Hematopoietic multipotent progenitor cell (in vitro differentiated cells): ENCODE measurements around the gene KPRP. TPM values are rescaled to one million over a fixed set of nuclear protein-coding genes. Genes with fewer than 3 reads are reported as not detected.

Experiments used
- DNase-seq, 3 donors: peaks; one replicate each; pipeline ENCODE4 v3.0.0-alpha.2; 2011 to 2015; ENCODE audit warnings: low read depth in 2 of 3, low spot score in 2 of 3
- total RNA-seq: library from RNA; depleted of rRNA; stranded (reverse); fragments of >200 nt; gene quantifications from one replicate; pipeline ENCODE4 v1.2.3, GENCODE V29; 2012

The KPRP gene, protein sequence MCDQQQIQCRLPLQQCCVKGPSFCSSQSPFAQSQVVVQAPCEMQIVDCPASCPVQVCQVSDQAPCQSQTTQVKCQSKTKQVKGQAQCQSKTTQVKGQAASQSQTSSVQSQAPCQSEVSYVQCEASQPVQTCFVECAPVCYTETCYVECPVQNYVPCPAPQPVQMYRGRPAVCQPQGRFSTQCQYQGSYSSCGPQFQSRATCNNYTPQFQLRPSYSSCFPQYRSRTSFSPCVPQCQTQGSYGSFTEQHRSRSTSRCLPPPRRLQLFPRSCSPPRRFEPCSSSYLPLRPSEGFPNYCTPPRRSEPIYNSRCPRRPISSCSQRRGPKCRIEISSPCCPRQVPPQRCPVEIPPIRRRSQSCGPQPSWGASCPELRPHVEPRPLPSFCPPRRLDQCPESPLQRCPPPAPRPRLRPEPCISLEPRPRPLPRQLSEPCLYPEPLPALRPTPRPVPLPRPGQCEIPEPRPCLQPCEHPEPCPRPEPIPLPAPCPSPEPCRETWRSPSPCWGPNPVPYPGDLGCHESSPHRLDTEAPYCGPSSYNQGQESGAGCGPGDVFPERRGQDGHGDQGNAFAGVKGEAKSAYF
- total RNA-seq: not detected

DNA sequence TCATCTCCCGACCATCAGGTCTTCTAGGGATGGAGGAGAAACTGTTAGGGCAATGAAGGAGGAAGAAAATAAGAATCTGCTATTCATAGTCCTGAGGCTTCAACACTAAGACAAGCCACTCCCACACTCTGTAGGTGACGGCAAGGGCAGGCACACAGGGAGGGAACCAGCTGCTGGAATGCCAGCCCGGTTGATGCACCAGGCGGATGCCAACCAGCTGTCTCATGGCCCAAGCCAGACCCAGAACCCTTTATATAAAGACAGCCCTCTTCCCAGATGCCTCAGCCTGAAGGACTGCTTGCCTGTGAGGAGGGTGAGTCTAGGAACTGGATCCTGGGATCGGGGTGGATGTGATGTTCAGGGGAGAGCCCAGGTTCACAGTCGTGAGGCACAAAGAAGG, at the start of gene KPRP:
KPRP (plus strand) TSS at position 279 of the 400 bp plus-strand sequence. CDS start 1,564 bp downstream, outside the sequence.
- DNase-seq: no peak

DNA sequence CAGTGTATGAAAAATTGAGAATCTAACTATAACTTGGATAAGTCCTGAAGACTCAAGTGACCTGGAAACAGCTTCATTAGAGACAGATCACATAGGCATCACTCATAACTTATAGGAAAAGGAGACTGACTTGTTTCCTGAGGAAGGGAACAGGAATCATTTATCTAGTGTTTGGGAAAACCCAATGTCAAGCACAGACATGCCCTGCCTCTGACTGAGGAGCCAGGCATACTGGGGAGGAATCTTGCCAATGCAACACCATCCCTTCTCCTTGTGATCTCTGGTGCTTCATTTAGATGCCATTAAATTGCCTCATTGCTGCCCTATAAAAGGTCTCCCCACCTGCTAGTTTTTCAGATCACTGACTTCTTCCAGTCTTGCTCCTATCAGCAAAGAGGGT, 39.6 kb upstream of the KPRP start:
- DNase-seq: no peak

DNA sequence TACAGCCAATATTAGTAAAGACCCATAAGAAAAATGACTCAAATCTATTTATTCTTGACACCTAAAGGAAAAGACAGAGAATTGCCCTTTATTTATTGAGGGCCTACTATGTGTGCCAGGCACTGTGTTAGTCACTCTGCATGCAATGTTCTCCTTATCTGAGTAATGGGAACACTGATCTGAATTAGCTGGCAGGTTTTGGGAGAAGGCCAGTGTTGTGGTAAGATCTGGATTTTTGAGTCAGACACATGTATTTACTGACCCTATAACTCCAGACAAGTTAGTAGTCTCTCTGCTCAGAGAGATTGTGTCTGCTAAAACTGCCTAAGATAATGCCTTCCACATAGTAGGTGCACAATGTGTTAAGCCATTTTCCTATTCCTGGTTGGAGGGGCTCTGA, 32.6 kb upstream of the KPRP start:
- no peak for DNase-seq

DNA sequence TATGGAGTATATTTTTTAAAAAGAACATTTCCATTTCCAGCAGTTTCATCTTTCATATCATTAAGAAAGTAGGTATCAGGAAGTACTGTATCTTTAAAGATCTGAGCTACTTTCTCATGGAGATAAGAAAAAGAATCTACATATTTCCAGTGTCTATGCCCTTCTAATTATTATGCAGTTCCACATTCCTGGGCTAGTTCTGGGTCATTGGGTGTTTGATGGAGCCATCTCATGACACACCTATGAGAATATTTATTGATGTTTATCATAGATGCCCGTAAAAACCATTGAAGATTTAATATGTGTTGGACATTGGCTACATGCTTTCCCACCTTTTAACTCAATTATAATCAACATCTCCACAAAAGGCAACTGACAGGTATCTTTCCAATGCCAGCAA, 28.8 kb upstream of the KPRP start:
- no peak for DNase-seq

DNA sequence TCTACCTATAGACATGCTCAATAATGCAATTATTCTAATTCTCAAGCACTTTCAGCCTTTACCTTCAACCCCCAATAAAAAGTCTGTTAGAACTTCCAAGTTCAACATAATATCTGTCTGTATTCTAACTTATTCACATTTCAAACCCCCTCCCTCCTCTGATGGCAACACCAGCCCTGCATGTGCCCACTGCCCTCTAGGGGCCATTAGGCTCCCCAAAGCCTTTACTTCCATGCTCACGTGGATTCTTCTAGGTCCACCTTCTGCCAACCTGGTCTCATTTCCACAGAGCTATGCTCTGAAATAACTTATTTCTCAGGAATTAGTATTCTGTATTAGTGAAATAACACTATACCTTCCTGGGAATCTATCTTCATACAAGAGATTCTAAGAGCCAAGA, 22.2 kb upstream of the KPRP start:
- DNase-seq: no peak

DNA sequence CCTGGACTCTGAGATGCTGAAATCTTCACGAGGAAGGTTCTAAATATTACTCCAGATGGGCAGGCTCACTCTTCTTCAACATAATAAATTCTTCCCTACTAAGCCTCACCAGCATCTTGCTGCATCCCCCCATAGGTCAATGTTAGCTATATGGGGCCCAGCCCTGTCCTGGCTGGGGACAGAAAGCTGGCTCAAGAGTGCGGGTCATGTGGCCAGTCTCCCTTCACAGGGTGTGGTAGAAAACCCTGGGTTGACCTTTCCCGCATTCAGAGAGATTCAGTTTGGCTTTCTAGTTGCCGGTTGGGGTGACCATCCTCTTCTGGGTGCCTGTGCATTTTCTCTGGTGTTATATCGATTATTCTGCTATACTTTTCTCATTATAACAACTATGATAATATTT, 19.8 kb upstream of the KPRP start:
- DNase-seq: no peak

DNA sequence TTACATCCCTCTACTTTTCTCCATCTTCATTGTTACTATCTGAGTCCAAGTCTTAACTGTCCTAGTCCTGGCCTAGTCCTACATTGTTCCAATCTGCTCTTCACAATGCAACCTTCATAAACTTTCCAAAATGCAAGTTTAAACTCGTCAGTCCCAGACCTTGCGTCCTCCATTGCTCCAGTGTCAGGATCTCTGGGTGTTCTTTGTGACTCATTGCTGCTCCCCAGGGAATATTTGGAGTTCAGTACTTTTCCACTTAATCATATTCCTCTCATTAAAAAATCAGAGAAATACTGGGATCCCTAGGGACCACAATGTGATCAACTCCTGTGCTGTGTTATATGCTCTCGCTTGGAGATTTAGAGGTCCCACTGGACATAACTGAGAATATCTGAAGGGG, 18.0 kb upstream of the KPRP start:
- DNase-seq: no peak

DNA sequence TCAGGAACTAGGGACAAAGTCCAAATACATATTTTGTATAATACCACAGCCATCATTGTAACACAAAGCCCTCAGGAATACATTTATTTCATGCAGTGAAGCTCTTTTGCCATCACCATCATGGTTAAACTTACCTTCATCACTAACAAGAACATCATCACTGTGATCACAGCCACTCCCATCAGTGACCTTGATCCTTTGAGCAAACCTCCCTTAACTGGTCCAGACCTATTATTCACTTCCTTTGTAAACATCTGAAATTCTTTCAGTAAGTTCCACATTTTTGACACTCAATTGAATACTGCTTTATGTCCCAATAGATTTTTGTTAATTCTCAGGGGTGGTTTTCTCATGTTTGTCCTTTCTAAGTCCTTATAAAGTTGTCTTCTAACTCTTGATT, 16.2 kb upstream of the KPRP start:
- DNase-seq: no peak

DNA sequence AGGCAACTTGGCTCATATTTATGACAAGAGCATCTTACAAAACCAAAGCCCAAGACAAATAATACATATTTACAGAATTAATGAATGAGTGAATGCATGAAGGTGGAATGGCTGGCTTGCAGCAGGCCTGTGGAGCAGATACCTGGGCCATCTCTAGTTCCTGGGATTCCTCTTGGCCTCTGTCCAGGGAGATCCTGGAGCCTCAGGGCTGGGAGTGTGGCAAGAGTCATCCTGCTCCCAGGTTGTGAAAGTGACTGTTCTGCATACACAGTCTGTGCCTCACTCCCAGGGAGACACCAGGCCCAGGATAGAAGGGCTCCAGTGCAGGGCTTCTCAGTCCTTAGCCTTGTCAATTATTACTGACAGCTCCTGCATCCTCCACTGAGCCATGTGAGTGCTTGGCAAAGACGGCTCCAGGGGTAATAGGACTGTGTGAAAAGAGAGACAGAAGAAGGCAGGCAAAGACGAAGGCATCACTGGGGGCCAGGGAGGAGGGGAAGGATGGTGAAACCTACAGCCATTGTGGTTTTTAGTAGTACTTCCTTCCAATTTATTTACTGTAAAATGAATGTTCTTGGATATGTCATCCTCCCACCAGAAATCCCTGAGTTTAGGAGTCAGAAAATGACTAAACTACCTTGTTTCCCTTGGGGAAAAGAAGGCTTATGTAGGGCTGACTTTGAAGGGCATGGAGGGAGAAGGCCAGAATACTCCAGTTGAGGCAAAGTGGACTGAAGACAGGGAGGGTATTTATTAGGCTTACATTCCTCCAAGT, 14.3 kb upstream of the KPRP start:
- no peak for DNase-seq

DNA sequence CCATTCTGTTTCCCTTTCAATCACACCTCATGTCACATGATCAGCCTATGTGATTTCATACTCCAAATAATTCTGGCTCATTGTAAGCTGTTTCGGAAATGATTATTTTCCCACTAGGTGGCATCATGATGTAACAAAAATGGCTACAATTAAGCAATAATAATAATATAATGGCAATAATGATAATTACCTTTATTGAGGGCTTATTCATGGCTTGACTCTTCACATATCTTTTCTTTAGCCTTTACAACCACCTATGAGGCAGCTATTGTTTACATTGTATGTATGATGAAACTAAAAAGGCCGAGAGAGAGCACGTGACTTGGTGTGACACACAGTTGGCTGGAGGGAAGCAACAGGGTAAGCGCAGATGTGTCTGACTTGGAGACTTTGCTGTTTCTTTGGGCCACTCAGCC, 12.5 kb upstream of the KPRP start:
- DNase-seq: no peak

DNA sequence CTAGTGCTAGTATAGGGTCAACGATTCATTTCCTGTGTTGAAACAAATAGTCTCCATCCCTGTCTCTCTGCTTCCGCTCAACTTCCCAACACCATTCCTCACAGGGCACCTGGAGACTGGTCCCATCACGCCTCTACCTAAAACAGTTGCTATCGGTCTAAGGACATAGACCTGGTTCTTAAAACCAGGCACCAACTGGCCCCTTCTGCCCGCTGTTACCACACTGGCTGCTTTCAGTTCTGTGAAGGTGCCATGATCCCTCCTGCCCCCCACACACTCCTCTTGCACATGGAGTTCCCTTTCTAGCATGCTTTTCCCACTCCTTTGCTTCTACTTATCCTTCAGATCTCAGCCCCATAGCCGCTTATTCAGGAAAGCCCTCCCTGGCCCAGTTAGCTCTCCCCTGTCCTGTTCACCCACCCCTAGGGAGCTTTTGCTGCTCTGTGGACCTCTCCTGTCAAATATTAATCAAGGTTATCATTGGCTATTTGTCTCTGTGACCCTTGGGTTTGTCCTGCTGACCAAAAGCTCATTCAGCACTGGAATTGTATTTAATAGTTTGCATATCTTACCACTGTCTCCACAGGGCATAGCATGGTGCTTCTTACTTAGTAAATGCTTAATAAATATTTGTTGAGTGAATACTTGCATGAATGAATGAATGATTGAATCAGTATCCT, 11.9 kb upstream of the KPRP start:
- DNase-seq: no peak

DNA sequence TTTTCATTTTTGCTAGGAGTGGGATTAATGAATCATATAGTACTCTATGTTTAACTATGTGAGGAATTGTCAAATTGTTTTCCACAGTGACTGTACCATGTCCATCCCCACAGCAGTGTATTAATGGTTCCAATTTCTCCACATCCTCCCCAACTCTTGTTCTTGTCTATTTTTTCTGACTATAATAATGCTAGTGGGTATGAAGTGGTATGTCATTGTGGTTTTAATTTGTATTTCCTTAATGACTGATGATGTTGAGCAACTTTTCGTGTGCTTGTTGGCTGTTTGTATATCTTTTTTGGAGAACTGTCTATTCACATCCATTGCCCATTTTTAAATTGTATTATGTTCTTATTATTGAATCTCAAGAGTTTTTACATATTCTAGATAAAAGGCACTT, 10.0 kb upstream of the KPRP start:
- DNase-seq: no peak

DNA sequence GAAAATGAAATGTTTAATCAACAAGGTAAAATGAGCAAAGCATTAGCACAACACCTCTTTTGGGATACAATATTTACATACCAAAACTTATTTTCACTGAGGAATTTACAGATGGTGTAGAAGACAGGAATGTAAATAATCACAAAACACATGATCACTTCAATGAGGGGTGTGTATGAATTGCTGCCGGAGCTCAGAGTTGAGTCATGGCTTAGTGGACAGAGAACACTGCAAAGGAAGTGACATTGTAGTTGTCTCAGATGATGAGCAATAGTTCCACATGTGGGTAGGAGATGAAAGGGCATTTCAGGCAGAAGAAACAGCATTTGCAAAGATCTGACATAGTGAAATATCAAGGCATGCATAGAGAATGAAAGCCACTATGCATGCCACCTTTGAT, 5.6 kb upstream of the KPRP start:
- no peak for DNase-seq

DNA sequence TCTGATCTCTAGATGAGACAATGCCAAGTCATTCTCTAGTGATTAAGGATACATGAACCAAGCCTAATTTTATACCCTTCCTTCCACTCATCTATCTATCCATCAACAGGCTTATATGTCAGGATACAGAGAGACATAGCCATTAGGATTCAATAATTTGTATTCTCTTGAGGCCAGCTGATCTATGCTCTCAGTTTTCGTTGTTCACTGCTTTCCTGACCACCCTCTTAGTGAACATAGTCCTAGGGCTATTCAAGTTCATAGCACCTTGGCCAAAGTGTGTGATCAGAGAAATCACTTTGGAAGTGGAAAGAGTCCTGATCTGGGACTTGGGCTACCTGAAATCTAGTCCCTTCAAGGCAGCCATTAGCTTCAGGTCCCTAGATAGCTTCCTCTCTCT, 4.2 kb upstream of the KPRP start:
- DNase-seq: no peak

DNA sequence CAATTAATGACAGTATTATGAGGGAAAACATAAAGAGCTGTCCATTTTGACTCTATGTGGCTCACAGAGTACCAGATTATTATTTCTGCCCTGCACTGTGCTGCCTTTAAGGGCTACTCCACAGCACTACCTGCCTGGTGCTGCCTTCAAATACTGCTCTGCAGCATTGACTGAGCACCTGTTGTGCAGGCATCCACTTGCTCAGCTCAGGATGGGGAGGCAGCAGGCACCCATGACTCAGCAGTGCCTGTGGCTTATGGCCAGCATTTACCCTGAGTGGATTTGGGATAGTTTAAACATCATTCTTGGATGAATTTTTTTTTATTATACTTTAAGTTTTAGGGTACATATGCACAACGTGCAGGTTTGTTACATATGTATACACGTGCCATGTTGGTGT, 953 bp upstream of the KPRP start:
- DNase-seq: no peak

DNA sequence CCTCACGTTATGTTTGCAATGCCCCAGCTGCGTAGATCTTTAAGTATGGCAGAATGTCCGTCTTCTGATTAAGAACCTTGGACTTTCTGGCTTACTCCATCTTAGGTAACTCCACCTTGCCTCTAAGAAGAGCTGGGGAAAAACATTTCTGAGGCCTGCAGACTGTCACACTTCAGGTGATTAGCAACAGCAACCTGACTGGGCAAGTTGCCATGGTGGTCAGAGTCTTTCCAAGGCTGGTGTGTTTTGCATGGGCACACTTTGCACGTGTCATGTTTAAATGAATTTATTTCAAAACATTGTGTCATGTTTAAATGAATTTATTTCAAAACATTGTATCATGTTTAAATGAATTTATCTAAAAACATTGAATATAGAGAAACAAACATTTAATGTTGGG, 811 bp downstream of the KPRP start:
- DNase-seq: no peak

DNA sequence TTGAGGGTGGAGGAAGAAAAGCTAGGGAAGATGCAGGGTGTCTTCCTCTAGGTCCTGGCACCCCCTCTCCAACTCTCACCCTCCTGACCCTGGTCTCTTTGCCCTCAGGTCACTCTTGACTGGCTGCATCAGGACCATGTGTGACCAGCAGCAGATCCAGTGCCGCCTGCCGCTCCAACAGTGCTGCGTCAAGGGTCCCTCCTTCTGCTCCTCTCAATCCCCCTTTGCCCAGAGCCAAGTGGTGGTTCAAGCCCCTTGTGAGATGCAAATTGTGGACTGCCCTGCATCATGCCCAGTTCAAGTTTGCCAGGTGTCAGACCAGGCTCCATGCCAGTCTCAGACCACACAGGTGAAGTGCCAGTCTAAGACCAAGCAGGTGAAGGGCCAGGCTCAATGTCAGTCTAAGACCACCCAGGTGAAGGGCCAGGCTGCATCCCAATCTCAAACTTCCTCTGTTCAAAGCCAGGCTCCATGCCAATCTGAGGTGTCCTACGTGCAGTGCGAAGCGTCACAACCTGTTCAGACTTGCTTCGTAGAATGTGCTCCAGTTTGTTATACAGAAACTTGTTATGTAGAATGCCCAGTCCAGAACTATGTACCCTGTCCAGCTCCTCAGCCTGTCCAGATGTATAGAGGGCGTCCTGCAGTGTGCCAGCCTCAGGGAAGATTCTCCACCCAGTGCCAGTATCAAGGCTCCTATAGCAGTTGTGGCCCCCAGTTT, 1.8 kb downstream of the KPRP start:
- no peak for DNase-seq

DNA sequence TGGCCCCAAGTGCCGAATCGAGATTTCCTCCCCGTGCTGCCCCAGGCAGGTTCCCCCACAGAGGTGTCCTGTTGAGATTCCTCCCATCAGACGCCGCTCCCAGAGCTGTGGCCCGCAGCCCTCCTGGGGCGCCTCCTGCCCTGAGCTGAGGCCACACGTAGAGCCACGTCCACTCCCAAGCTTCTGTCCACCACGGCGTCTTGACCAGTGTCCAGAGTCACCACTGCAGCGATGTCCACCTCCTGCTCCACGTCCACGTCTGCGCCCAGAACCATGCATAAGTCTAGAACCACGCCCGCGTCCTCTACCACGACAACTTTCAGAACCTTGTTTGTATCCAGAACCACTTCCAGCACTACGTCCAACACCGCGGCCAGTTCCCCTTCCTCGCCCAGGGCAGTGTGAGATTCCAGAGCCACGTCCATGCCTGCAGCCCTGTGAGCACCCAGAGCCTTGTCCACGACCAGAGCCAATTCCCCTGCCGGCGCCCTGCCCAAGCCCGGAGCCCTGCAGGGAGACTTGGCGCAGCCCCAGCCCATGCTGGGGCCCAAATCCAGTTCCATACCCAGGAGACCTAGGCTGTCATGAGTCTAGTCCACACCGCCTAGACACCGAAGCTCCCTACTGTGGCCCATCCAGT, 2.8 kb downstream of the KPRP start:
- no peak for DNase-seq

DNA sequence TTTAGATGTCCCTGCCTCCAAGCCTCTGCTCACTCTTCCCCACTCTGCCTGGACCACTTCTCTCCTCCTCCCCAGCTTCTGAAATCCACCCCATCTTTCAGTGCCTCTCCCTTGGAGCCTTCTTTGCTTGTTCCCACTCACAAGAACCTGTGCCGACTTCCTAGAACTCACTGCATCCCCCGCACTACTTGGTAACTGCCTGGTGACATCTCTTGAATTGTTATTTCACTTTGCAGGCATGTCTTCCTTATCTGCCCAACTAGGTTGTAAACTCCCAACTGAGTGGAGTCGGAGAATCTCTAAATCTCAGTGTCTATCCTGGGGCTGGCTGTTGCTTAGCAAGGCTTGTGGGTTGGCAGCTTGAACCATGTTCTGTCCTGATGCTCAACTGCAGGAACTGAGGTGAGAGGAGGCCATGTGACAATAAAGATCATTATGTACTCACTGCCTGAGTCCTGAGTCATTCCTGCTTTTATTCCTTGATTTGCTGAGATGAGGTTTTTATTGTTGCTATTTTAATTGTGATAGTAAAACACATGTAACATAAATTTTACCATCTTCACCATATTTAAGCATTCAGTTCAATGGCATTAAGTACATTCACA, 3.9 kb downstream of the KPRP start:
- DNase-seq: no peak
